GM20000 (cell line): Measurements from ENCODE around the gene PLCD3.

ENCODE experiments used
- DNase-seq: peaks from one replicate; pipeline ENCODE4 v3.0.0; 2012; ENCODE audit warnings: low spot score
- CTCF ChIP-seq: IDR thresholded peaks from 2 replicates; pipeline ENCODE4 v1.5.1; 2012; ENCODE audit warnings: mild to moderate bottlenecking, control low read depth; ENCODE audit errors: extremely low read depth, missing control alignments

Gene PLCD3

GRCh38 chr17:45114117-45114932 lies 18.0 kb downstream of the PLCD3 start:
- no peak for DNase-seq
- TF ChIP-seq CTCF = no peak

- TF ChIP-seq CTCF = no peak
- no peak for DNase-seq
These were observed 18.9 kb downstream of the PLCD3 start for GRCh38 chr17:45113424-45113754.

- TF ChIP-seq CTCF = no peak
- DNase-seq = no peak
These were observed 19.5 kb downstream of the PLCD3 start for GRCh38 chr17:45112559-45113423.

GRCh38 chr17:45111850-45112249 lies 20.5 kb downstream of the PLCD3 start:
- DNase-seq = no peak
- TF ChIP-seq CTCF = no peak

GRCh38 chr17:45110676-45111611 lies 21.4 kb downstream of the PLCD3 start:
- no peak for TF ChIP-seq CTCF
- no peak for DNase-seq

GRCh38 chr17:45108595-45109521 lies 23.5 kb downstream of the PLCD3 start:
- no peak for DNase-seq
- no peak for TF ChIP-seq CTCF
